C4-2B (cell line): ENCODE results near the gene C18orf63.

Experiments
- H3K27ac ChIP-seq: fragments of 450-650 bp; 2 replicates; pipeline ENCODE4 v1.5.1; 2017
- ZFX ChIP-seq: fragments of 450-650 bp; IDR thresholded peaks from 2 replicates; pipeline ENCODE4 v1.6.1; 2017
- TF ChIP-seq, protein P1 (sequence below): fragments of 450-650 bp; conservative IDR thresholded peaks from 2 replicates; pipeline ENCODE4 v1.5.1; 2017; ENCODE audit warnings: mild to moderate bottlenecking

Gene C18orf63

DNA sequence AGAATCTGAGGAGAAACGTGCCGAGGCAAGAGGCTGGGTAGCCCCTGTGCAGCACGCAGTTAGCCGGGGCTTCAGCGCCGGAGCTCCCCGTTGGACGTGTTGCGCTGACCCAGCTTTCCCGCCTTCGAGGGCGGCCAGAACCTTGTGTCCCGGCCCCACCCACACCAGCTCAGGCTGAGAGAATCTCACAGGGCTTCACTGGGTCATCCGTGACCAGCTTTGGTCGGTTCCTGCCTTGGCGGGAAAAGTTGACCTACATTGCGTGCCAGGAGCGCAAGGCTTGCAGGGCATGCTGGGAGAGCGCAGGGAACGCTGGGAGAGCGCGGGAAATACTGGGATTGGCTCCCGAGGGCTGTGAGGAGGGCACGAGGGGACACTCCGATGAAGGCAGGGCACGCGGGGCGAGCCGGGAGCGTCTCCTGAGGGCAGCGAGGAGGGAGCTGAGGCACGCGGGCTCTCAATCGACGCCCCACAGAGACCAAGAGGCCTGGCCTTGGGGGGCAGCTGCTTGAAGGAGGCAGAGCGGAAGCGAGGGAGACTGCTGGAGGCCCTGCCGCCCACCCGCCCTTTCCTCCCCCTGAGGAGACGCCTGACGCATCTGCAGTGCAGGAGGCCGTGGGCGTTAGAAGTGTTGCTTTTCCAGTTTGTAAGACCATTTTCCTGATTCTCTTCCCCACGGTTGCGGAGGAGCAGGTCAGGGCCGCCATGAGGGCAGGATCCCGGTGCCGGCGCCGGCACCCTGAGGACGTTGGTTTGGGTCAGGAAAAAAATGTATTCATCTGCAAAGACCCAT, at the start of gene C18orf63:
C18orf63 (plus strand) TSS at position 376 of the 793 bp plus-strand sequence. CDS start 2,027 bp downstream, outside the sequence.
- TF ChIP-seq, protein P1, sequence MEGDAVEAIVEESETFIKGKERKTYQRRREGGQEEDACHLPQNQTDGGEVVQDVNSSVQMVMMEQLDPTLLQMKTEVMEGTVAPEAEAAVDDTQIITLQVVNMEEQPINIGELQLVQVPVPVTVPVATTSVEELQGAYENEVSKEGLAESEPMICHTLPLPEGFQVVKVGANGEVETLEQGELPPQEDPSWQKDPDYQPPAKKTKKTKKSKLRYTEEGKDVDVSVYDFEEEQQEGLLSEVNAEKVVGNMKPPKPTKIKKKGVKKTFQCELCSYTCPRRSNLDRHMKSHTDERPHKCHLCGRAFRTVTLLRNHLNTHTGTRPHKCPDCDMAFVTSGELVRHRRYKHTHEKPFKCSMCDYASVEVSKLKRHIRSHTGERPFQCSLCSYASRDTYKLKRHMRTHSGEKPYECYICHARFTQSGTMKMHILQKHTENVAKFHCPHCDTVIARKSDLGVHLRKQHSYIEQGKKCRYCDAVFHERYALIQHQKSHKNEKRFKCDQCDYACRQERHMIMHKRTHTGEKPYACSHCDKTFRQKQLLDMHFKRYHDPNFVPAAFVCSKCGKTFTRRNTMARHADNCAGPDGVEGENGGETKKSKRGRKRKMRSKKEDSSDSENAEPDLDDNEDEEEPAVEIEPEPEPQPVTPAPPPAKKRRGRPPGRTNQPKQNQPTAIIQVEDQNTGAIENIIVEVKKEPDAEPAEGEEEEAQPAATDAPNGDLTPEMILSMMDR, result no peak
- TF ChIP-seq ZFX, result no peak
- peak within 1 kb of the TSS; percentile 26; the same call in 1 of the 2 replicates for H3K27ac ChIP-seq

DNA sequence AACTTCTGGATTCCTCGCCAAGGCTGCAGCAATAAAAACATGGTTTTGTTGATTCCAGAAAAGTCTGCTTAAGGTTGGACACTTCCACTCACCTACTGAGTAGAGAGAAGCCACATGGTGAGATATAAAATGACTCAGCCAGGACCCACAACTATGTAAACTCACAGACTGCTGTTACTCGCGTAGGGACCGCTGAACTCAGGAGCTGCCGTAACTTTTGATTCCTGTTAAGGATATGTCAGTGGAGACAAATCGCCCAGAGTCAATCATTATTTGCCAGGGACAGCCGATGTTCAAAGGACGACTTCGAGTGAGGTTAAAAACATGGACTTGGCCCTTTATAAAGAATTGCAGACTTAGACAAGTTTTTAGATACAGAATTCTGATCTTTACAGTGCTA, 49.5 kb upstream of the C18orf63 start:
- H3K27ac ChIP-seq, result no peak overlapping the region
- TF ChIP-seq ZFX, result no peak
- TF ChIP-seq, protein P1, result no peak

DNA sequence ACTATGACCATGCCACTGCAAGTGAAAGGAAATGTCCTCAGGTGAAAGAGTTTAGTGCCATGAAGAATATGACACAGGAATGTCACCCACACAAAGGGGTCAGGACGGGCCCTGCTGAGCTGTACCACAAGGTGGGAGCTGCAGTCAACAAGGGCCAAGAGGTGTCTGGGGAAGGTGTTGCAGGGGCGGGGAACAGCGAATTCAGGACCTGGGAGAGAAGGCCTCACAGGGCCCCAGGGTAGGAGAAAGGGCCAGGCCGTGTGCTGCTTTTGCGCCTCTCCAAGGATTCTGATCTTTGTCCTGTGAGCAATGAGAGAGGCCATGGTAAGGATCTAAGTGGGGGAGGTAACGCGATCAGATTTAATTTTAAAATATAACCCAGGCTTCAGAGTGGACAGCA, 47.5 kb upstream of the C18orf63 start:
- no peak overlapping the region for H3K27ac ChIP-seq
- TF ChIP-seq ZFX, result no peak
- TF ChIP-seq, protein P1, result no peak

DNA sequence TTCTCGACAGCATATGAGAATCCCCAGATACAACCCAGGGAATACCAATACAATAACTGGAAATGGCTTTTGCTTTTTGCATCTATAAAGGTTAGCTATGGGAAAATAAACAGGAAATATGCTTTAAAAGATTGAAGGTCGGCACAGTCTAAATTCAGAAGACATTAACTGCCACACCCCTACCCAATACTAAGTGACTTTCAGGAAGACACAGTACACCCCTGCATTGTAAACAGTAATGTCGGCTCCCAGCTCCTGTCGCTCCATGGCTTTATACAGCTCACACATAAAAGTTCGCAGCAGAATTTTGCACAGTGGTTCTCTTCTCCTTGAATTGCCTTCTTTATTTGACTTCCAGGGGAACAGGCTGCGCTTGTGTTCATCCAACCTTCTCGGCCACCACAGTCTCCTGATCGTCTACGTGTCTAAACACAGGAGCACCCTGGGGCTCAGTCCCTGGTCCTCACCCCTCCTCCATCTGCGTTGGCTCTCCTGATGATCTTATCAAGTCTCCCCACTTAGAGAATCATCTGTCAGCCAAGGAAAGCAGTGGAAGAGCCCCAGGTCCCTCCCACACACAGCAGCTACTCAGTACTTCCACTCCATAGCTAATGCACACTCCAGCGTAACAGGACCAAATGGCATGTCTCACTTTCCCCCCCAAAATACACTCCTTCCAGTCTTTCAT, 46.6 kb upstream of the C18orf63 start:
- no peak overlapping the region for H3K27ac ChIP-seq
- no peak for TF ChIP-seq ZFX
- TF ChIP-seq, protein P1, result no peak

DNA sequence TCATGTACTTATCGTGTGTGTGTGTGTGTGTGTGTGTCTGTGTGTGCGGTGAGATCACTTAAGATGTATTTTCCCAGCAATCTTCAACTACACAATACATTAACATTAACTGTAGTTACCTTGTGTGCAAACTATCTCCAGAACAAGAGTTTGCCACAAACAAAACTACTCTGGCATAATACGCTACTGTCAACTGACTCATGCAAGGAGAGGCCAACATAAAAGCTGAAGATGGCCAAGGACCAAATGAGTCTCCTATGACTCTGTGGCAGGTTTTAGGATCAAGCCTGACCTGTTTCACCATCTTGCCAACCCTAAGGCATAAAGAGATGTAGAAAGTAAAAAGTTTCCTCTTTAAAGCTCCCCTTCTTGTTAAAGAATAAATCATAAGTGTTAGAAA, 44.0 kb upstream of the C18orf63 start:
- TF ChIP-seq, protein P1, result no peak
- TF ChIP-seq ZFX, result no peak
- no peak overlapping the region for H3K27ac ChIP-seq

DNA sequence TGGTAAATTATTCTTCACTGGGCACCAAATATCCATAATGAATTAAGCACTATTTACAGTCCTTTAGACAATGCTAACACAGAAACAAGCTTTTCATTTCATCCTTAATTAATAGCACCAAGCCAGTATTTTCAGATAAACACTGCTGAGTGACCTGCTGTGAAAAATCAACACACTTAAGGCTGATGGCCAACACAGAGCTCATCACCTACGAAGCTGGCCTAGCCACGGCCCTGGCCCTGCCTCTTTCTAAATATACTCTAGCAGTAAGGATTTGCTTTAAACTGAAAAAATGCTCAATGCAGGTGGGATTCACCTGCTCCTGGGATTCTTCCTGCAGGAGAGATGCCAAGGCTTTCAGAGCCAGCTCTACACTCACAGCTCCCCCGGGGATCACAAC, 42.2 kb upstream of the C18orf63 start:
- TF ChIP-seq ZFX, result no peak
- TF ChIP-seq, protein P1, result no peak
- H3K27ac ChIP-seq, result peak overlapping the region; percentile 60

DNA sequence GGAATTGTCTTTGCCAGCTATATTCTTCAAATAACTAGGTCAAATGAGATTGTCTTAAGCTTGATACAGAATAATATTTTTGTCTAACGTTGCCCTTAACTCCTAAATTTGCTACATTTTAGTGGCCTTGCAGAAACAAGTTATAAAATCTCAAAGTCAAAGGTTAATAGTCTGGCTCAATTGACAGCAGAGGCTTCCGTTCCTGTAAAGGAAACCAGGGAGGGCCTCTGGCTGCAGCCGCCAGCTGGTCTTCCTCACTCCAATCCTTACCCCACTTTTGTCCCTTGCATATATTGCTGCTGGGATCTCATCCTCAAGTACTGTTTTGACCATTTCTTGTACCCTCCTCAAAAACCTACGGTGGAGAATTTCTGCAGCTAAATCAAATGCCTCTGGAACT, 40.9 kb upstream of the C18orf63 start:
- TF ChIP-seq ZFX, result no peak
- TF ChIP-seq, protein P1, result no peak
- no peak overlapping the region for H3K27ac ChIP-seq
